Bronchial epithelial cell (primary cell): ENCODE results near the gene LIPK. TPM values are rescaled to one million over a fixed set of nuclear protein-coding genes. Genes with fewer than 3 reads are reported as not detected.
A peak's percentile ranks its signal among the peaks of the same experiment; 100 is the strongest.

Experiments
- DNase-seq: peaks from one replicate; pipeline ENCODE4 v3.0.0-alpha.2; 2010; ENCODE audit warnings: low read depth
- FAIRE-seq: peaks from 2 replicates; lab custom pipeline; 2011; peaks lifted over from hg19 to GRCh38; lab: Jason Lieb, UNC
- H3K27me3 ChIP-seq: 2 replicates; pipeline ENCODE4 v1.5.1; 2011; ENCODE audit warnings: low read length; ENCODE audit not compliant: control insufficient read depth, insufficient read depth
- H3K36me3 ChIP-seq: 2 replicates; pipeline ENCODE4 v1.5.1; 2011; ENCODE audit warnings: low read length; ENCODE audit not compliant: control insufficient read depth, insufficient read depth
- H3K4me3 ChIP-seq: 2 replicates; pipeline ENCODE4 v1.5.1; 2011; ENCODE audit warnings: mild to moderate bottlenecking, low read depth, low read length, control low read depth
- CTCF ChIP-seq: IDR thresholded peaks from 2 replicates; pipeline ENCODE4 v1.5.1; 2011; ENCODE audit warnings: mild to moderate bottlenecking, moderate library complexity, low read length, control low read depth, inconsistent platforms; ENCODE audit not compliant: insufficient read depth, severe bottlenecking
- total RNA-seq: library from RNA; depleted of rRNA; stranded (reverse); fragments of >200 nt; gene quantifications from 2 replicates; pipeline ENCODE4 v1.2.1, GENCODE V29; 2014

The LIPK gene
- total RNA-seq, 1 donor from 2014 or later: not detected

- H3K4me3 ChIP-seq: no peak overlapping the region
- H3K27me3 ChIP-seq: no peaks in the 10 kb centered on the region
- no peak for TF ChIP-seq CTCF
- FAIRE-seq (no peak), DNase-seq (no peak)
- no peaks in the 10 kb centered on the region for H3K36me3 ChIP-seq
These were observed 36.4 kb downstream of the LIPK start for GRCh38 chr10:88742448-88742847.

- DNase-seq (peak; percentile 26), FAIRE-seq (no peak)
These were observed 38.0 kb downstream of the LIPK start for GRCh38 chr10:88744002-88744401.

GRCh38 chr10:88745633-88746032 is 39.6 kb downstream of the LIPK start:
- no peak overlapping the region for H3K4me3 ChIP-seq
- FAIRE-seq (no peak), DNase-seq (no peak)

More at GRCh38 chr10:88744002-88744401, 38.0 kb downstream of the LIPK start:
- H3K27me3 ChIP-seq: no peaks in the 10 kb centered on the region
- H3K4me3 ChIP-seq: no peak overlapping the region
- H3K36me3 ChIP-seq: no peaks in the 10 kb centered on the region
- TF ChIP-seq CTCF: peak; percentile 48

GRCh38 chr10:88754287-88754686 is 48.2 kb downstream of the LIPK start:
- FAIRE-seq (no peak), DNase-seq (peak; percentile 8)
- no peaks in the 10 kb centered on the region for H3K36me3 ChIP-seq
- no peaks in the 10 kb centered on the region for H3K27me3 ChIP-seq
- no peak overlapping the region for H3K4me3 ChIP-seq
- TF ChIP-seq CTCF: no peak

More at GRCh38 chr10:88745633-88746032, 39.6 kb downstream of the LIPK start:
- Histone ChIP-seq H3K36me3 (no peaks in the 10 kb centered on the region), H3K27me3 (no peaks in the 10 kb centered on the region)
- TF ChIP-seq CTCF: no peak

GRCh38 chr10:88755753-88756152 is 49.7 kb downstream of the LIPK start:
- FAIRE-seq (no peak), DNase-seq (no peak)
- TF ChIP-seq CTCF: no peak
- Histone ChIP-seq H3K4me3 (no peak overlapping the region), H3K27me3 (no peaks in the 10 kb centered on the region), H3K36me3 (no peaks in the 10 kb centered on the region)

GRCh38 chr10:88756660-88757059 is 50.6 kb downstream of the LIPK start:
- H3K27me3 ChIP-seq: no peaks in the 10 kb centered on the region
- no peak for FAIRE-seq
- H3K36me3 ChIP-seq: no peaks in the 10 kb centered on the region
- no peak for DNase-seq
- TF ChIP-seq CTCF: no peak
- no peak overlapping the region for H3K4me3 ChIP-seq
